Ascending aorta (tissue), 2 donors: Measurements from ENCODE around the gene RND3. TPM values are rescaled to one million over a fixed set of nuclear protein-coding genes. Genes with fewer than 3 reads are reported as not detected.

Experiments used
- DNase-seq, 2 donors: peaks; one replicate each; pipeline ENCODE4 v3.0.0-alpha.2; 2019; ENCODE audit warnings: low spot score in 2 of 2
- H3K27ac ChIP-seq, 2 donors: fragments of 200-600 bp; sonication (generic); one replicate each; pipeline ENCODE4 v1.5.1; 2016 to 2017; ENCODE audit warnings: mild to moderate bottlenecking in 1 of 2
- H3K27me3 ChIP-seq: fragments of 200-600 bp; sonication (generic); one replicate; pipeline ENCODE4 v1.5.1; 2017
- H3K36me3 ChIP-seq, 2 donors: fragments of 200-600 bp; sonication (generic); one replicate each; pipeline ENCODE4 v1.5.1; 2016
- H3K4me1 ChIP-seq, 2 donors: fragments of 200-600 bp; sonication (generic); one replicate each; pipeline ENCODE4 v1.5.1; 2016 to 2017; ENCODE audit warnings: mild to moderate bottlenecking in 1 of 2
- H3K4me3 ChIP-seq, 2 donors: fragments of 200-600 bp; sonication (generic); one replicate each; pipeline ENCODE4 v1.5.1; 2016 to 2017; ENCODE audit warnings: mild to moderate bottlenecking in 1 of 2
- H3K9me3 ChIP-seq, 2 donors: fragments of 200-600 bp; sonication (generic); one replicate each; pipeline ENCODE4 v1.5.1; 2016
- CTCF ChIP-seq, 3 experiments: fragments of 200-600 bp in 2 of 3; fragments of 450-650 bp in 1 of 3; sonication (generic) in 2 of 3; IDR thresholded peaks; one replicate each; pipeline ENCODE4 v1.5.1; 2016 to 2019; ENCODE audit warnings: antibody characterized with exemption in 3 of 3, mild to moderate bottlenecking in 1 of 3, moderate library complexity in 1 of 3
- intact Hi-C: fragments of 100-400 bp; cut with DNase I; formaldehyde crosslinking; loops from one replicate; pipeline ENCODE4 v1.15.1; 2023
- total RNA-seq: library from RNA; depleted of rRNA; stranded (reverse); fragments of >200 nt; gene quantifications from one replicate; pipeline ENCODE4 v1.1.0, GENCODE V29; 2016

The RND3 gene
- total RNA-seq, 1 donor from 2014 or later, result 10.7 TPM

- Histone ChIP-seq H3K36me3 (no peaks in the 10 kb centered on the region), H3K27me3 (no peaks in the 10 kb centered on the region), H3K27ac (no peak overlapping the region), H3K9me3 (no peaks in the 10 kb centered on the region), H3K4me1 (no peaks in the 10 kb centered on the region), H3K4me3 (no peak overlapping the region)
- TF ChIP-seq CTCF (IDR thresholded peaks at IDR 0.05), result no peak
- intact Hi-C loops, result no loop called here
- DNase-seq, result no peak
Observed at GRCh38 chr2:150507071-150507470, 19.6 kb upstream of the RND3 start.

GRCh38 chr2:150505178-150505577 lies 17.7 kb upstream of the RND3 start:
- no peak for DNase-seq
- no peaks in the 10 kb centered on the region for H3K9me3 ChIP-seq
- no peak overlapping the region for H3K27ac ChIP-seq
- no peaks in the 10 kb centered on the region for H3K36me3 ChIP-seq
- no peak for TF ChIP-seq CTCF (IDR thresholded peaks at IDR 0.05)
- intact Hi-C loops, result no loop called here
- H3K4me1 ChIP-seq, result no peaks in the 10 kb centered on the region
- no peak overlapping the region for H3K4me3 ChIP-seq
- no peaks in the 10 kb centered on the region for H3K27me3 ChIP-seq

GRCh38 chr2:150495993-150496627 lies 8.6 kb upstream of the RND3 start:
- TF ChIP-seq CTCF (IDR thresholded peaks at IDR 0.05), result no peak
- H3K27me3 ChIP-seq, result no peaks in the 10 kb centered on the region
- no peaks in the 10 kb centered on the region for H3K36me3 ChIP-seq
- no peaks in the 10 kb centered on the region for H3K9me3 ChIP-seq
- no peaks in the 10 kb centered on the region for H3K4me1 ChIP-seq
- H3K27ac ChIP-seq, result no peak overlapping the region
- no peak for DNase-seq
- no peak overlapping the region for H3K4me3 ChIP-seq
- intact Hi-C loops, result no loop called here

GRCh38 chr2:150495001-150495400 lies 7.5 kb upstream of the RND3 start:
- no peaks in the 10 kb centered on the region for H3K36me3 ChIP-seq
- H3K9me3 ChIP-seq, result no peaks in the 10 kb centered on the region
- no peak overlapping the region for H3K4me3 ChIP-seq
- H3K27ac ChIP-seq, result no peak overlapping the region
- no peaks in the 10 kb centered on the region for H3K27me3 ChIP-seq
- no peak for TF ChIP-seq CTCF (IDR thresholded peaks at IDR 0.05)
- no peaks in the 10 kb centered on the region for H3K4me1 ChIP-seq
- intact Hi-C loops, result no loop called here
- no peak for DNase-seq

GRCh38 chr2:150494234-150494945 lies 6.9 kb upstream of the RND3 start:
- Histone ChIP-seq H3K4me3 (no peak overlapping the region), H3K4me1 (no peaks in the 10 kb centered on the region), H3K27me3 (no peaks in the 10 kb centered on the region), H3K27ac (no peak overlapping the region), H3K36me3 (no peaks in the 10 kb centered on the region), H3K9me3 (no peaks in the 10 kb centered on the region)
- no peak for DNase-seq
- intact Hi-C loops, result no loop called here
- no peak for TF ChIP-seq CTCF (IDR thresholded peaks at IDR 0.05)
